ENCODE measurements around the gene TRAPPC10. TPM values are rescaled to one million over a fixed set of nuclear protein-coding genes. Genes with fewer than 3 reads are reported as not detected.

The TRAPPC10 gene, protein sequence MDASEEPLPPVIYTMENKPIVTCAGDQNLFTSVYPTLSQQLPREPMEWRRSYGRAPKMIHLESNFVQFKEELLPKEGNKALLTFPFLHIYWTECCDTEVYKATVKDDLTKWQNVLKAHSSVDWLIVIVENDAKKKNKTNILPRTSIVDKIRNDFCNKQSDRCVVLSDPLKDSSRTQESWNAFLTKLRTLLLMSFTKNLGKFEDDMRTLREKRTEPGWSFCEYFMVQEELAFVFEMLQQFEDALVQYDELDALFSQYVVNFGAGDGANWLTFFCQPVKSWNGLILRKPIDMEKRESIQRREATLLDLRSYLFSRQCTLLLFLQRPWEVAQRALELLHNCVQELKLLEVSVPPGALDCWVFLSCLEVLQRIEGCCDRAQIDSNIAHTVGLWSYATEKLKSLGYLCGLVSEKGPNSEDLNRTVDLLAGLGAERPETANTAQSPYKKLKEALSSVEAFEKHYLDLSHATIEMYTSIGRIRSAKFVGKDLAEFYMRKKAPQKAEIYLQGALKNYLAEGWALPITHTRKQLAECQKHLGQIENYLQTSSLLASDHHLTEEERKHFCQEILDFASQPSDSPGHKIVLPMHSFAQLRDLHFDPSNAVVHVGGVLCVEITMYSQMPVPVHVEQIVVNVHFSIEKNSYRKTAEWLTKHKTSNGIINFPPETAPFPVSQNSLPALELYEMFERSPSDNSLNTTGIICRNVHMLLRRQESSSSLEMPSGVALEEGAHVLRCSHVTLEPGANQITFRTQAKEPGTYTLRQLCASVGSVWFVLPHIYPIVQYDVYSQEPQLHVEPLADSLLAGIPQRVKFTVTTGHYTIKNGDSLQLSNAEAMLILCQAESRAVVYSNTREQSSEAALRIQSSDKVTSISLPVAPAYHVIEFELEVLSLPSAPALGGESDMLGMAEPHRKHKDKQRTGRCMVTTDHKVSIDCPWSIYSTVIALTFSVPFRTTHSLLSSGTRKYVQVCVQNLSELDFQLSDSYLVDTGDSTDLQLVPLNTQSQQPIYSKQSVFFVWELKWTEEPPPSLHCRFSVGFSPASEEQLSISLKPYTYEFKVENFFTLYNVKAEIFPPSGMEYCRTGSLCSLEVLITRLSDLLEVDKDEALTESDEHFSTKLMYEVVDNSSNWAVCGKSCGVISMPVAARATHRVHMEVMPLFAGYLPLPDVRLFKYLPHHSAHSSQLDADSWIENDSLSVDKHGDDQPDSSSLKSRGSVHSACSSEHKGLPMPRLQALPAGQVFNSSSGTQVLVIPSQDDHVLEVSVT
- 24.5 and 31.4 TPM in 2 replicates for polyA plus RNA-seq (2011; rRNA removed)
- 18.7 and 22.0 TPM in 2 replicates for polyA minus RNA-seq (2011; rRNA and poly(A)+ RNA removed)

DNA sequence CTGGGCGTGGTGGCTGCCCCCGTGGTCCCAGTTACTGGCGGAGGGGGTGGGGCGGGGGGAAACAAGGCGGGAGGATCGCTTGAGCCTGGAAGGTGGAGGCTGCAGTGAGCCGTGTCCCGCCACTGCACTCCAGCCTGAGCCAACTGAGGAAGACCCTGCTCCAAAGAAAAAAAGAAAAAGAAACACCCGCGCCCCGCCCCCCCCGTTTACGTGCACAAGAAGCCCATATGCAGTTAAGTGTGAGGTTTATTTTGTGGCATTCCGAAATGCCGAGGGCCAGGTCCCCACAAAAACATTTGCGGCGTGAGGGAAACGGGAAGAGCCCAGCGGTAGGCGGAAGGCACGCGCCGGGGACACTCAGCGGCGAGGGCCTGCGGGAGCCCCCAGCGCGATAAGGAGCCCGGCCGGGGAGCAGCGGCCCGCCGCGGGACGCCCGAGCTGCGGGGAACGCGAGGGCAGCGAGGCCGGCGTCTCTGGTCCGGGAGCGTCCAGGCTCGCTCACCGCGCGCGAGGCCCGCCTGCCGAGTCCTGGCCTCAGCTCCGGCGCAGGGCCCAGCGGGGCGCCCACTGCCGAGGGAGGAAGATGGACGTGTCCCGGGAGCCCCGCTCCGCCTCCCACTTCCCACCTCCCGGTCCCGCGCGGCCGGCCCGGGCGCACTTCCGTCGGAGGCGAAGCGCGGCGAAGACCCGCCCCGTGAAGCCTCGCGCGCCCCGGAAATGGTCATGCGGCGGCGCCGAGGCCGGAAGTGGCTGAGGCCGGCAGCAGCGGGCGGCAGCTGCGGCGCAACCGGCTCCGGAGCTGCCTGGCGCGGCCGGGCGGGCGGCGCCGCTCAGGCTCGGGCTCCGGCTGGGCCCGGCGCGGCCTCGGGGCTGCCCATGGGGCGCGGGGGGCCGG, at the start of gene TRAPPC10:
Gene TRAPPC10, plus strand, starts transcription at position 731 of the 895 bp plus-strand sequence. CDS start 185 bp downstream, outside the sequence.
- TF ChIP-seq, protein P1, sequence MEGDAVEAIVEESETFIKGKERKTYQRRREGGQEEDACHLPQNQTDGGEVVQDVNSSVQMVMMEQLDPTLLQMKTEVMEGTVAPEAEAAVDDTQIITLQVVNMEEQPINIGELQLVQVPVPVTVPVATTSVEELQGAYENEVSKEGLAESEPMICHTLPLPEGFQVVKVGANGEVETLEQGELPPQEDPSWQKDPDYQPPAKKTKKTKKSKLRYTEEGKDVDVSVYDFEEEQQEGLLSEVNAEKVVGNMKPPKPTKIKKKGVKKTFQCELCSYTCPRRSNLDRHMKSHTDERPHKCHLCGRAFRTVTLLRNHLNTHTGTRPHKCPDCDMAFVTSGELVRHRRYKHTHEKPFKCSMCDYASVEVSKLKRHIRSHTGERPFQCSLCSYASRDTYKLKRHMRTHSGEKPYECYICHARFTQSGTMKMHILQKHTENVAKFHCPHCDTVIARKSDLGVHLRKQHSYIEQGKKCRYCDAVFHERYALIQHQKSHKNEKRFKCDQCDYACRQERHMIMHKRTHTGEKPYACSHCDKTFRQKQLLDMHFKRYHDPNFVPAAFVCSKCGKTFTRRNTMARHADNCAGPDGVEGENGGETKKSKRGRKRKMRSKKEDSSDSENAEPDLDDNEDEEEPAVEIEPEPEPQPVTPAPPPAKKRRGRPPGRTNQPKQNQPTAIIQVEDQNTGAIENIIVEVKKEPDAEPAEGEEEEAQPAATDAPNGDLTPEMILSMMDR (IDR thresholded peaks at IDR 0.05; ENCODE audit: insufficient read depth, low read depth, low read length), result no peak
- Histone ChIP-seq H3K27me3 (ENCODE audit: control insufficient read depth, insufficient read depth, low read length) (no peaks in the 10 kb centered on the region), H3K4me3 (ENCODE audit: low read depth, low read length) (peak within 1 kb of the TSS; percentile 77), H3K36me3 (ENCODE audit: control insufficient read depth, insufficient read depth, low read length) (no peaks in the 10 kb centered on the region)
- ChIA-PET POLR2A (no interaction called here), CTCF (no interaction called here)
- peak; percentile 16 for DNase-seq (ENCODE audit: low read depth)

DNA sequence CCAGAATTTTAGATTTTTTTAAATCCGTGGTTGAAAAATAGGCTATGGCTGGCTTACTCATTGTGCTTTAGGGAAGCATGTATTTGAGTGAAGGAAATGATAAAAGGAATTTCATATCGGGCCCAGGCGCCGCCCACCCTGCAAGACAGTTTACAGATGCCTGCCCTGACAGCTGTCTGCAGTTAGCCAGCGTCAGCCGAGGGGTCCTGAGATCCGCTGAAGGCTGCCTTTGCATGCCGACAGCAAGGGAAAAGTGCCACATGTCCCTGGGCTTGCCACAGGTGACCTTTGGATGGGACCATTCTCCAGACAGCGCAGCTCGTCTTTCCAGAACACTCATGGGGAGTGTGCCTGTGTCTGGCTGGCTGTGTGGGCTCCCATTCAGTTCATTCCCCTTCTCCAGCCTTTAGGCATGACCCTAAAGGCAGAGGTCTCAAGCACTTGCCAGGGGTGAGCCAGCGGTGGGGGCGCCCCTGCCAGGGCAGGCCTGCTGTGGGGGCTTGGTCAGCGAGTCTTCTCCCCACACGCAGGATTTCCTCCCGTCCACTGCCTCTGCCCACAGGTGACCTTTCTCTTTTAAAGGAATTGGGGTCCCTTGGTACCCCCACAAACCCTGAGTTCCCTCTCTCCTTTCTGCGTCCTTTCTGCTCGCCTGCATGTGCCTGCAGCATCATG, 46.1 kb upstream of the TRAPPC10 start:
- DNase-seq (ENCODE audit: low read depth), result no peak
- TF ChIP-seq, protein P1 (IDR thresholded peaks at IDR 0.05; ENCODE audit: insufficient read depth, low read depth, low read length), result no peak
- CTCF ChIA-PET, result no interaction called here
- Histone ChIP-seq H3K27me3 (ENCODE audit: control insufficient read depth, insufficient read depth, low read length) (no peaks in the 10 kb centered on the region), H3K4me3 (ENCODE audit: low read depth, low read length) (no peak overlapping the region), H3K36me3 (ENCODE audit: control insufficient read depth, insufficient read depth, low read length) (peaks cover 15% of the 10 kb centered on the region)
- POLR2A ChIA-PET, result no interaction called here

GRCh38 chr21:43966946-43967512, 45.1 kb upstream of the TRAPPC10 start:
- Histone ChIP-seq H3K27me3 (ENCODE audit: control insufficient read depth, insufficient read depth, low read length) (no peaks in the 10 kb centered on the region), H3K36me3 (ENCODE audit: control insufficient read depth, insufficient read depth, low read length) (peaks cover 20% of the 10 kb centered on the region), H3K4me3 (ENCODE audit: low read depth, low read length) (no peak overlapping the region)
- DNase-seq (ENCODE audit: low read depth), result no peak
- POLR2A ChIA-PET, result no interaction called here
- TF ChIP-seq, protein P1 (IDR thresholded peaks at IDR 0.05; ENCODE audit: insufficient read depth, low read depth, low read length), result no peak
- CTCF ChIA-PET, result no interaction called here

- no peak overlapping the region for H3K4me3 ChIP-seq (ENCODE audit: low read depth, low read length)
- H3K36me3 ChIP-seq (ENCODE audit: control insufficient read depth, insufficient read depth, low read length), result peaks cover 24% of the 10 kb centered on the region
- no peak for DNase-seq (ENCODE audit: low read depth)
- CTCF ChIA-PET, result no interaction called here
- POLR2A ChIA-PET, result no interaction called here
- no peaks in the 10 kb centered on the region for H3K27me3 ChIP-seq (ENCODE audit: control insufficient read depth, insufficient read depth, low read length)
- TF ChIP-seq, protein P1 (IDR thresholded peaks at IDR 0.05; ENCODE audit: insufficient read depth, low read depth, low read length), result no peak
Observed at GRCh38 chr21:43967981-43968380, 44.1 kb upstream of the TRAPPC10 start.

Measured in BJ (cell line).